GM12878 (cell line): ENCODE results near the gene PTGES2. TPM values are rescaled to one million over a fixed set of nuclear protein-coding genes. Genes with fewer than 3 reads are reported as not detected.

Experiments
- ASH2L ChIP-seq: fragments of 300-600, 200-600 bp; sonication (generic); IDR thresholded peaks from 2 replicates; pipeline ENCODE4 v1.6.1; 2017; ENCODE audit warnings: low read depth, mild to moderate bottlenecking, borderline replicate concordance
- BHLHE40 ChIP-seq, 2 experiments: fragments of 450-650 bp in 1 of 2; IDR thresholded peaks; 2 replicates each; pipeline ENCODE4 v1.6.1; 2011 to 2017; ENCODE audit warnings: low read depth in 2 of 2, borderline replicate concordance in 1 of 2, improper control_type of control experiment in 1 of 2, low read length in 1 of 2, mild to moderate bottlenecking in 1 of 2
- DPF2 ChIP-seq: fragments of 450-650 bp; IDR thresholded peaks from 2 replicates; pipeline ENCODE4 v1.6.1; 2017; ENCODE audit warnings: mild to moderate bottlenecking
- LARP7 ChIP-seq: fragments of 450-650 bp; IDR thresholded peaks from 2 replicates; pipeline ENCODE4 v1.6.1; 2017; ENCODE audit warnings: mild to moderate bottlenecking
- SIN3A ChIP-seq: IDR thresholded peaks from 2 replicates; pipeline ENCODE4 v1.6.1; 2012; ENCODE audit warnings: low read depth, low read length, improper control_type of control experiment
- SP1 ChIP-seq: IDR thresholded peaks from one replicate; pipeline ENCODE4 v1.6.1; 2011; ENCODE audit warnings: low read depth, low read length
- WRNIP1 ChIP-seq: IDR thresholded peaks from 2 replicates; pipeline ENCODE4 v1.6.1; 2011; ENCODE audit warnings: low read depth, low read length, improper control_type of control experiment, borderline replicate concordance
- ZBED1 ChIP-seq: IDR thresholded peaks from 2 replicates; pipeline ENCODE4 v1.6.1; 2016; ENCODE audit warnings: borderline replicate concordance
- polyA plus RNA-seq, 11 experiments: library from polyadenylated mRNA; depleted of rRNA in 4 of 11; unstranded in 6 of 11; stranded (reverse) in 5 of 11; fragments of >200 nt; fragmentation: Nextera tagmentation in 4 of 11; fragmentation: Illumina TruSeq in 1 of 11; extraction: Ambion mirVana in 4 of 11; extraction: Trizol in 1 of 11; gene quantifications; 1 replicate in 1 of 11; 2 replicates in 10 of 11; pipeline versions ENCODE4 v1.2.1 to v1.2.3, GENCODE V29; 2011 to 2016; ENCODE audit warnings: inconsistent platforms in 2 of 11, missing spikeins in 2 of 11, low read depth in 1 of 11
- total RNA-seq, 4 experiments: library from RNA; depleted of rRNA in 3 of 4; stranded (reverse); fragments of >200 nt in 3 of 4; fragmentation: Illumina TruSeq in 1 of 4; extraction: Trizol in 1 of 4; gene quantifications; 2 replicates each; pipeline versions ENCODE4 v1.2.1 to v1.2.3, GENCODE V29; 2013 to 2021
- TF ChIP-seq, protein P1 (sequence below): IDR thresholded peaks from 2 replicates; pipeline ENCODE4 v1.6.1; 2012; ENCODE audit warnings: low read depth, low read length, improper control_type of control experiment
- TF ChIP-seq, protein P2 (sequence below): IDR thresholded peaks from 2 replicates; pipeline ENCODE4 v1.6.1; 2011; ENCODE audit warnings: borderline replicate concordance, low read depth, mild to moderate bottlenecking, moderate library complexity, low read length; ENCODE audit not compliant: insufficient read depth, poor library complexity, severe bottlenecking
- TF ChIP-seq, protein P3 (sequence below): fragments of 450-650 bp; conservative IDR thresholded peaks from 2 replicates; pipeline ENCODE4 v1.6.1; 2017; ENCODE audit warnings: mild to moderate bottlenecking, moderate library complexity
- TF ChIP-seq, protein P4 (sequence below): fragments of 450-650 bp; IDR thresholded peaks from 2 replicates; pipeline ENCODE4 v1.6.1; 2017; ENCODE audit warnings: mild to moderate bottlenecking, low read depth, inconsistent platforms; ENCODE audit not compliant: poor library complexity, severe bottlenecking

PTGES2 gene
- total and polyA plus RNA-seq, 10 of the 15 experiments (the other 5 are each of a cell fraction or from before 2014, with no cell fraction given), result 2.1 to 141 (median 99.1) TPM

DNA sequence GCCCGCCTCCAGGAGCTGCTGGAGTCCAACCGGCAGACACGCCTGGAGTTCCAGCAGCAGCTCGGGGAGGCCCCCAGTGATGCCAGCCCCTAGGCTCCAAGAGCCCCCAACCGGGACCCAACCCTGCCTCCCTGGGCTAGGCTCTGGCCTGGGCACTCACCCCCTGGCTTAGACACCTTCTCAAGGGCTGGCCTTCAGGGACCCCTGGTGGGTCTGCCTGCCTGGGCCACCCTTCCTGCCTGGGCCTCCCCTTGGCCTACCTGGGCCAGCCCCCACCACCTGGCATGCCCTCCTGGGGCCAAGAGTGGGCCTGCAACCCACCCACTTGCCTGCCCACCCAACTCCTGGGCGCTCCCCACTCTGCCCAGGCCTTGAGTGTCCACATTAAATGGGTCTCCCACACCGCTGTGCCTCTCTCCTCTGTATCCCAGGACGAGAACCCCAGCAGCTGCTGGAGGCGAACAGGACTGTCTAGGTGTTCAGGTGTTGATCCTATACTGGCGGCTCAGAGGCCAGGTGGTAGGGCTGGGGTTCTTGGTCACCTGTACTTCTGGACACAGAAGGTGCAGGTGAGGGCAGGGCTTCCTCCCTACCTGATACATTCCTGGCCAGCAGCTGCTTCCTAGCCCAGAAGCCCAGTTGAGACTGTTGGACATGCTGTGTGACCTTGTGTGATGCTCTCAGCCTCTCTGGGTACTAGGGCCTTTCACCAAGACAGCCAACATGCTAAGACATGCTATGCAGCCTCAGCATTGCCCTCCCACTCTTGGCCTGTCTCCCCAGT lies 36.2 kb upstream of the PTGES2 start (continued):
- TF ChIP-seq, protein P1, sequence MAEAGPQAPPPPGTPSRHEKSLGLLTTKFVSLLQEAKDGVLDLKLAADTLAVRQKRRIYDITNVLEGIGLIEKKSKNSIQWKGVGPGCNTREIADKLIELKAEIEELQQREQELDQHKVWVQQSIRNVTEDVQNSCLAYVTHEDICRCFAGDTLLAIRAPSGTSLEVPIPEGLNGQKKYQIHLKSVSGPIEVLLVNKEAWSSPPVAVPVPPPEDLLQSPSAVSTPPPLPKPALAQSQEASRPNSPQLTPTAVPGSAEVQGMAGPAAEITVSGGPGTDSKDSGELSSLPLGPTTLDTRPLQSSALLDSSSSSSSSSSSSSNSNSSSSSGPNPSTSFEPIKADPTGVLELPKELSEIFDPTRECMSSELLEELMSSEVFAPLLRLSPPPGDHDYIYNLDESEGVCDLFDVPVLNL, result no peak
- TF ChIP-seq SP1, result no peak
- TF ChIP-seq, protein P2, sequence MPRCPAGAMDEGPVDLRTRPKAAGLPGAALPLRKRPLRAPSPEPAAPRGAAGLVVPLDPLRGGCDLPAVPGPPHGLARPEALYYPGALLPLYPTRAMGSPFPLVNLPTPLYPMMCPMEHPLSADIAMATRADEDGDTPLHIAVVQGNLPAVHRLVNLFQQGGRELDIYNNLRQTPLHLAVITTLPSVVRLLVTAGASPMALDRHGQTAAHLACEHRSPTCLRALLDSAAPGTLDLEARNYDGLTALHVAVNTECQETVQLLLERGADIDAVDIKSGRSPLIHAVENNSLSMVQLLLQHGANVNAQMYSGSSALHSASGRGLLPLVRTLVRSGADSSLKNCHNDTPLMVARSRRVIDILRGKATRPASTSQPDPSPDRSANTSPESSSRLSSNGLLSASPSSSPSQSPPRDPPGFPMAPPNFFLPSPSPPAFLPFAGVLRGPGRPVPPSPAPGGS, result no peak
- no peak for TF ChIP-seq LARP7
- no peak for TF ChIP-seq WRNIP1
- TF ChIP-seq, protein P3, sequence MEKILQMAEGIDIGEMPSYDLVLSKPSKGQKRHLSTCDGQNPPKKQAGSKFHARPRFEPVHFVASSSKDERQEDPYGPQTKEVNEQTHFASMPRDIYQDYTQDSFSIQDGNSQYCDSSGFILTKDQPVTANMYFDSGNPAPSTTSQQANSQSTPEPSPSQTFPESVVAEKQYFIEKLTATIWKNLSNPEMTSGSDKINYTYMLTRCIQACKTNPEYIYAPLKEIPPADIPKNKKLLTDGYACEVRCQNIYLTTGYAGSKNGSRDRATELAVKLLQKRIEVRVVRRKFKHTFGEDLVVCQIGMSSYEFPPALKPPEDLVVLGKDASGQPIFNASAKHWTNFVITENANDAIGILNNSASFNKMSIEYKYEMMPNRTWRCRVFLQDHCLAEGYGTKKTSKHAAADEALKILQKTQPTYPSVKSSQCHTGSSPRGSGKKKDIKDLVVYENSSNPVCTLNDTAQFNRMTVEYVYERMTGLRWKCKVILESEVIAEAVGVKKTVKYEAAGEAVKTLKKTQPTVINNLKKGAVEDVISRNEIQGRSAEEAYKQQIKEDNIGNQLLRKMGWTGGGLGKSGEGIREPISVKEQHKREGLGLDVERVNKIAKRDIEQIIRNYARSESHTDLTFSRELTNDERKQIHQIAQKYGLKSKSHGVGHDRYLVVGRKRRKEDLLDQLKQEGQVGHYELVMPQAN, result no peak
- no peak for TF ChIP-seq DPF2
- no peak for TF ChIP-seq ASH2L
- no peak for TF ChIP-seq ZBED1
- no peak for TF ChIP-seq BHLHE40 (IDR thresholded peaks at IDR 0.05; ENCODE audit: borderline replicate concordance in 1 of 2, low read depth in 2 of 2, low read length in 1 of 2)
- TF ChIP-seq, protein P4, sequence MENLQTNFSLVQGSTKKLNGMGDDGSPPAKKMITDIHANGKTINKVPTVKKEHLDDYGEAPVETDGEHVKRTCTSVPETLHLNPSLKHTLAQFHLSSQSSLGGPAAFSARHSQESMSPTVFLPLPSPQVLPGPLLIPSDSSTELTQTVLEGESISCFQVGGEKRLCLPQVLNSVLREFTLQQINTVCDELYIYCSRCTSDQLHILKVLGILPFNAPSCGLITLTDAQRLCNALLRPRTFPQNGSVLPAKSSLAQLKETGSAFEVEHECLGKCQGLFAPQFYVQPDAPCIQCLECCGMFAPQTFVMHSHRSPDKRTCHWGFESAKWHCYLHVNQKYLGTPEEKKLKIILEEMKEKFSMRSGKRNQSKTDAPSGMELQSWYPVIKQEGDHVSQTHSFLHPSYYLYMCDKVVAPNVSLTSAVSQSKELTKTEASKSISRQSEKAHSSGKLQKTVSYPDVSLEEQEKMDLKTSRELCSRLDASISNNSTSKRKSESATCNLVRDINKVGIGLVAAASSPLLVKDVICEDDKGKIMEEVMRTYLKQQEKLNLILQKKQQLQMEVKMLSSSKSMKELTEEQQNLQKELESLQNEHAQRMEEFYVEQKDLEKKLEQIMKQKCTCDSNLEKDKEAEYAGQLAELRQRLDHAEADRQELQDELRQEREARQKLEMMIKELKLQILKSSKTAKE, result no peak
- TF ChIP-seq SIN3A, result no peak
